Suprapubic skin (tissue), 4 donors: ENCODE results near the gene TAF11L11. TPM values are rescaled to one million over a fixed set of nuclear protein-coding genes. Genes with fewer than 3 reads are reported as not detected.
"Not testable (repeated sequence)": the region's sequence is repeated elsewhere in the genome, so short reads cannot be mapped to it uniquely, and the experiment has no call there.

Experiments used
- DNase-seq, 2 donors: peaks; one replicate each; pipeline ENCODE4 v3.0.0-alpha.2; 2019; ENCODE audit warnings: low spot score in 2 of 2
- H3K27ac ChIP-seq: fragments of 200-600 bp; sonication (generic); one replicate; pipeline ENCODE4 v1.5.1; 2019
- H3K27me3 ChIP-seq: fragments of 200-600 bp; sonication (generic); one replicate; pipeline ENCODE4 v1.5.1; 2019
- H3K36me3 ChIP-seq: fragments of 200-600 bp; sonication (generic); one replicate; pipeline ENCODE4 v1.5.1; 2019
- H3K4me1 ChIP-seq: fragments of 200-600 bp; sonication (generic); one replicate; pipeline ENCODE4 v1.5.1; 2019
- H3K4me3 ChIP-seq: fragments of 200-600 bp; sonication (generic); one replicate; pipeline ENCODE4 v1.5.1; 2019; ENCODE audit warnings: mild to moderate bottlenecking
- H3K9me3 ChIP-seq: fragments of 200-600 bp; sonication (generic); one replicate; pipeline ENCODE4 v1.5.1; 2019
- CTCF ChIP-seq, 2 donors: fragments of 200-600 bp in 1 of 2; fragments of 450-650 bp in 1 of 2; sonication (generic) in 1 of 2; IDR thresholded peaks; one replicate each; pipeline ENCODE4 v1.5.1; 2016 to 2019; ENCODE audit warnings: antibody characterized with exemption in 2 of 2, mild to moderate bottlenecking in 1 of 2, moderate library complexity in 1 of 2
- EP300 ChIP-seq: sonication (generic); formaldehyde crosslinking; IDR thresholded peaks from one replicate; pipeline ENCODE4 v1.6.1; 2017; ENCODE audit warnings: antibody characterized with exemption
- POLR2A ChIP-seq, 2 donors: fragments of 450-650 bp; IDR thresholded peaks; one replicate each; pipeline ENCODE4 v1.6.1; 2017; ENCODE audit warnings: antibody characterized with exemption in 2 of 2, mild to moderate bottlenecking in 2 of 2, moderate library complexity in 2 of 2
- POLR2AphosphoS5 ChIP-seq, 3 donors: sonication (generic); formaldehyde crosslinking; IDR thresholded peaks; one replicate each; pipeline ENCODE4 v1.6.1; 2017; ENCODE audit warnings: antibody characterized with exemption in 3 of 3
- WGBS: methylation state at CpG from one replicate; pipeline ENCODE4 v1.1.5; 2018; 5-methylcytosine and 5-hydroxymethylcytosine counted together
- total RNA-seq, 4 donors: library from RNA; depleted of rRNA; stranded (reverse); fragments of >200 nt; gene quantifications; one replicate each; pipeline ENCODE4 v1.1.0, GENCODE V29; 2016

TAF11L11 gene
- total RNA-seq = not detected

GRCh38 chr5:17603880-17604279, at the start of gene TAF11L11:
Gene TAF11L11, plus strand, starts transcription at chr5:17604183.
- H3K4me3 ChIP-seq, H3K9me3 ChIP-seq, H3K36me3 ChIP-seq, H3K27ac ChIP-seq, H3K27me3 ChIP-seq, DNase-seq, H3K4me1 ChIP-seq: not testable (repeated sequence)
- WGBS = 59% methylated on average over 3 of the region's 6 CpGs

- H3K27me3 ChIP-seq, H3K36me3 ChIP-seq, H3K27ac ChIP-seq, H3K9me3 ChIP-seq, DNase-seq, H3K4me1 ChIP-seq, H3K4me3 ChIP-seq: not testable (repeated sequence)
- no CpG with 5 or more reads among the region's 16 CpGs for WGBS
Observed at GRCh38 chr5:17585658-17586057, 18.3 kb upstream of the TAF11L11 start, which contains the start of gene TAF11L7. Gene TAF11L7, minus strand, starts transcription at chr5:17585758.

GRCh38 chr5:17590860-17591259, 13.1 kb upstream of the TAF11L11 start, which contains the start of gene TAF11L8:
Gene TAF11L8, minus strand, starts transcription at chr5:17590960.
- no CpG with 5 or more reads among the region's 16 CpGs for WGBS
- not testable (repeated sequence) for H3K27me3 ChIP-seq, H3K27ac ChIP-seq

GRCh38 chr5:17594255-17594654, 9.7 kb upstream of the TAF11L11 start, which contains the start of gene TAF11L9:
Gene TAF11L9, minus strand, starts transcription at chr5:17594394.
- DNase-seq, H3K27me3 ChIP-seq, H3K4me3 ChIP-seq, H3K36me3 ChIP-seq, H3K9me3 ChIP-seq, H3K27ac ChIP-seq, H3K4me1 ChIP-seq: not testable (repeated sequence)
- 95% methylated on average over 10 of the region's 15 CpGs for WGBS

More at GRCh38 chr5:17590860-17591259, 13.1 kb upstream of the TAF11L11 start, which contains the start of gene TAF11L8:
- not testable (repeated sequence) for H3K9me3 ChIP-seq, H3K4me1 ChIP-seq, H3K36me3 ChIP-seq, H3K4me3 ChIP-seq, DNase-seq

GRCh38 chr5:17597728-17598127, 6.3 kb upstream of the TAF11L11 start, which contains the start of gene TAF11L10:
Gene TAF11L10, minus strand, starts transcription at chr5:17597828.
- not testable (repeated sequence) for H3K36me3 ChIP-seq, H3K27ac ChIP-seq, H3K4me1 ChIP-seq, DNase-seq, H3K27me3 ChIP-seq, H3K4me3 ChIP-seq, H3K9me3 ChIP-seq
- no CpG with 5 or more reads among the region's 15 CpGs for WGBS

- DNase-seq = no peak
- H3K4me3 ChIP-seq = no peak overlapping the region
- H3K27me3 ChIP-seq = no peaks in the 10 kb centered on the region
- H3K9me3 ChIP-seq = no peaks in the 10 kb centered on the region
- H3K4me1 ChIP-seq = no peaks in the 10 kb centered on the region
- 98% methylated on average over 5 of the region's 14 CpGs for WGBS
- H3K27ac ChIP-seq = no peak overlapping the region
- no peaks in the 10 kb centered on the region for H3K36me3 ChIP-seq
- no peak for TF ChIP-seq CTCF (IDR thresholded peaks at IDR 0.05)
- TF ChIP-seq EP300 = no peak
- TF ChIP-seq POLR2AphosphoS5 (IDR thresholded peaks at IDR 0.05) = no peak
- TF ChIP-seq POLR2A (IDR thresholded peaks at IDR 0.05) = no peak
Observed at GRCh38 chr5:17604951-17605350, 968 bp downstream of the TAF11L11 start.

GRCh38 chr5:17607461-17607860, 3.5 kb downstream of the TAF11L11 start:
- not testable (repeated sequence) for H3K36me3 ChIP-seq, H3K27me3 ChIP-seq, H3K4me3 ChIP-seq, H3K27ac ChIP-seq, DNase-seq, H3K9me3 ChIP-seq, H3K4me1 ChIP-seq
- WGBS = 95% methylated on average over 4 of the region's 4 CpGs

- H3K27ac ChIP-seq, H3K36me3 ChIP-seq, H3K9me3 ChIP-seq, H3K4me1 ChIP-seq, H3K27me3 ChIP-seq, DNase-seq, H3K4me3 ChIP-seq: not testable (repeated sequence)
- 61% methylated on average over 2 of the region's 2 CpGs for WGBS
Observed at GRCh38 chr5:17610092-17610491, 6.1 kb downstream of the TAF11L11 start, which contains the start of gene TAF11L12. Gene TAF11L12, plus strand, starts transcription at chr5:17610392.

- no peaks in the 10 kb centered on the region for H3K4me1 ChIP-seq
- H3K27me3 ChIP-seq = no peaks in the 10 kb centered on the region
- no peak overlapping the region for H3K4me3 ChIP-seq
- no peaks in the 10 kb centered on the region for H3K36me3 ChIP-seq
- 91% methylated on average over 11 of the region's 17 CpGs for WGBS
- no peak for TF ChIP-seq POLR2A (IDR thresholded peaks at IDR 0.05)
- no peak for DNase-seq
- H3K9me3 ChIP-seq = no peaks in the 10 kb centered on the region
- no peak overlapping the region for H3K27ac ChIP-seq
Observed at GRCh38 chr5:17614872-17615605, 11.1 kb downstream of the TAF11L11 start.
